K562 (cell line): ENCODE data around the gene SGMS1. TPM values are rescaled to one million over a fixed set of nuclear protein-coding genes. Genes with fewer than 3 reads are reported as not detected.

Source experiments
- ATAC-seq: fragments of 200-7000 bp; cut with Tn5 transposase; 3 replicates; pipeline ENCODE4 v1.9.1; 2020; ENCODE audit warnings: moderate library complexity
- BruUV-seq: library from RNA; stranded (reverse); fragments of 400-500 nt; replicated peaks from 2 replicates; lab custom pipeline; 2021; lab: Mats Ljungman, UMichigan
- CTCF ChIA-PET: fragments of 300-600 bp; formaldehyde crosslinking; extraction: SDS; loops from one replicate; lab custom pipeline; 2021; ENCODE audit warnings: low intra/inter-chr PET ratio; lab: Yijun Ruan, JAX
- POLR2A ChIA-PET: fragments of 300-600, 350-650 bp; sonication (Branson Sonifier 250); formaldehyde crosslinking; extraction: SDS; loops from one replicate; lab custom pipeline; 2021; ENCODE audit warnings: antibody characterized with exemption, inconsistent platforms; lab: Yijun Ruan, JAX
- DNase-seq, 4 experiments: peaks; one replicate each; pipeline versions ENCODE4 v3.0.0 to v3.0.0-alpha.2; 2011 to 2018; ENCODE audit warnings: low spot score in 3 of 4, mixed read lengths in 3 of 4; ENCODE audit errors: extremely low read depth in 1 of 4
- FAIRE-seq: peaks from 2 replicates; lab custom pipeline; 2011; peaks lifted over from hg19 to GRCh38; lab: Jason Lieb, UNC
- H2AFZ ChIP-seq: 2 replicates; pipeline ENCODE4 v1.6.0; 2011; ENCODE audit warnings: low read depth, low read length, control low read depth, inconsistent platforms
- H3K27ac ChIP-seq: fragments of 200-600 bp; 3 replicates; pipeline ENCODE4 v1.8.0; 2011; ENCODE audit warnings: low read depth, mild to moderate bottlenecking, control low read depth, inconsistent platforms, low read length, moderate library complexity, mixed read lengths; ENCODE audit errors: extremely low read depth
- H3K27me3 ChIP-seq, 2 experiments: fragments of 300-600 bp in 1 of 2; 2 replicates in 1 of 2; 3 replicates in 1 of 2; pipeline versions ENCODE4 v1.6.0 to v1.8.0; 2011; ENCODE audit warnings: inconsistent platforms in 2 of 2, low read length in 2 of 2, mild to moderate bottlenecking in 1 of 2, mixed read lengths in 1 of 2, moderate library complexity in 1 of 2; ENCODE audit not compliant: control insufficient read depth in 2 of 2, insufficient read depth in 2 of 2
- H3K36me3 ChIP-seq: fragments of 300-600 bp; 3 replicates; pipeline ENCODE4 v1.8.0; 2011; ENCODE audit warnings: mild to moderate bottlenecking, low read length, inconsistent platforms; ENCODE audit not compliant: control insufficient read depth, insufficient read depth
- H3K4me1 ChIP-seq, 2 experiments: fragments of 200-600 bp in 1 of 2; replicated peaks in 1 of 2; 2 replicates in 1 of 2; 3 replicates in 1 of 2; pipeline versions ENCODE4 v1.5.1 to v1.8.0; 2011; ENCODE audit warnings: inconsistent platforms in 2 of 2, low read length in 2 of 2, mild to moderate bottlenecking in 1 of 2, mixed read lengths in 1 of 2, moderate library complexity in 1 of 2; ENCODE audit not compliant: control insufficient read depth in 2 of 2, insufficient read depth in 2 of 2
- H3K4me2 ChIP-seq: 2 replicates; pipeline ENCODE4 v1.6.1; 2011; ENCODE audit warnings: low read length, control low read depth, inconsistent platforms, mixed read lengths; ENCODE audit not compliant: insufficient read depth
- H3K4me3 ChIP-seq: fragments of 200-600 bp; sonication (generic), shearing (Covaris generic); 2 replicates; pipeline ENCODE4 v1.5.1; 2016; ENCODE audit warnings: control low read depth, inconsistent platforms
- H3K79me2 ChIP-seq: fragments of 200-600 bp; 3 replicates; pipeline ENCODE4 v1.8.0; 2011; ENCODE audit warnings: low read length, inconsistent platforms; ENCODE audit not compliant: control insufficient read depth, insufficient read depth
- H3K9ac ChIP-seq, 2 experiments: 2 replicates each; pipeline versions ENCODE4 v1.6.0 to v1.6.1; 2011; ENCODE audit warnings: low read depth in 2 of 2, low read length in 2 of 2, control low read depth in 1 of 2, inconsistent platforms in 1 of 2, mild to moderate bottlenecking in 1 of 2, mixed read lengths in 1 of 2; ENCODE audit not compliant: insufficient read depth in 1 of 2
- H3K9me1 ChIP-seq: one replicate; pipeline ENCODE4 v1.6.0; 2011; ENCODE audit warnings: inconsistent platforms, mild to moderate bottlenecking, low read length, moderate library complexity; ENCODE audit not compliant: control insufficient read depth, insufficient read depth
- H3K9me3 ChIP-seq: replicated peaks from 2 replicates; pipeline ENCODE4 v1.5.1; 2011; ENCODE audit warnings: low read depth, low read length, inconsistent platforms; ENCODE audit not compliant: control insufficient read depth, insufficient read depth
- H4K20me1 ChIP-seq: replicated peaks from 2 replicates; pipeline ENCODE4 v1.6.1; 2011; ENCODE audit warnings: low read length, inconsistent platforms, mixed read lengths; ENCODE audit not compliant: control insufficient read depth, insufficient read depth
- BHLHE40 ChIP-seq: IDR thresholded peaks from 2 replicates; pipeline ENCODE4 v1.6.1; 2011; ENCODE audit warnings: low read length, improper control_type of control experiment
- CCAR2 ChIP-seq: fragments of 200-400 bp; formaldehyde crosslinking; IDR thresholded peaks from 2 replicates; pipeline ENCODE4 v1.6.1; 2017; ENCODE audit warnings: mild to moderate bottlenecking, low read depth, low read length
- FOXK1 ChIP-seq: sonication (generic); formaldehyde crosslinking; IDR thresholded peaks from 2 replicates; pipeline ENCODE4 v1.8.0; 2022; ENCODE audit warnings: missing genetic modification reagents, mild to moderate bottlenecking, borderline replicate concordance
- KLF10 ChIP-seq: fragments of 250-450 bp; sonication (Bioruptor Pico); IDR thresholded peaks from 2 replicates; pipeline ENCODE4 v1.6.1; 2021; ENCODE audit warnings: matching md5 sums
- MEIS2 ChIP-seq: fragments of 450-650 bp; IDR thresholded peaks from 2 replicates; pipeline ENCODE4 v1.6.1; 2014; ENCODE audit warnings: mild to moderate bottlenecking; ENCODE audit not compliant: partially characterized antibody
- XRCC4 ChIP-seq: IDR thresholded peaks from one replicate; pipeline ENCODE4 v1.6.1; 2011; ENCODE audit not compliant: insufficient read depth, insufficient read length; ENCODE audit errors: extremely low read depth
- ZC3H4 ChIP-seq: sonication (generic); formaldehyde crosslinking; IDR thresholded peaks from 2 replicates; pipeline ENCODE4 v1.9.0; 2021; ENCODE audit warnings: missing genetic modification reagents, borderline replicate concordance
- ZNF507 ChIP-seq: conservative IDR thresholded peaks from 2 replicates; pipeline ENCODE4 v1.6.1; 2017; ENCODE audit warnings: missing genetic modification characterization, missing compliant biosample characterization
- WGBS: fragments of 100-300 bp; shearing (Covaris generic); methylation state at CpG from one replicate; pipeline ENCODE4 v1.1.6; 2016; ENCODE audit warnings: low coverage, mixed read lengths; ENCODE audit not compliant: insufficient coverage; ENCODE audit errors: missing lambda C conversion rate; 5-methylcytosine and 5-hydroxymethylcytosine counted together
- in situ Hi-C: fragments of 300-500 bp; cut with MboI; formaldehyde crosslinking; loops from 4 replicates; pipeline ENCODE4 v1.15.0; 2018; ENCODE audit warnings: inconsistent platforms, mixed read lengths
- intact Hi-C: fragments of 100-400 bp; cut with micrococcal nuclease; formaldehyde crosslinking; loops from 2 replicates; pipeline ENCODE4 v1.14.2; 2022
- polyA plus RNA-seq, 8 experiments: library from polyadenylated mRNA; depleted of rRNA in 4 of 8; stranded (reverse) in 5 of 8; unstranded in 3 of 8; fragments of >200 nt; fragmentation: Nextera tagmentation in 2 of 8; fragmentation: Illumina TruSeq in 1 of 8; extraction: Ambion mirVana in 2 of 8; extraction: Trizol in 1 of 8; gene quantifications; 2 replicates each; pipeline versions ENCODE4 v1.2.1 to v1.2.3, GENCODE V29; 2011 to 2014; ENCODE audit warnings: inconsistent platforms in 1 of 8, missing spikeins in 1 of 8
- total RNA-seq, 7 experiments: library from RNA; depleted of rRNA in 6 of 7; stranded (reverse); fragments of >200 nt in 6 of 7; fragmentation: Illumina TruSeq in 2 of 7; extraction: Trizol in 2 of 7; gene quantifications; 2 replicates each; pipeline versions ENCODE4 v1.2.1 to v1.2.3, GENCODE V29; 2011 to 2021; ENCODE audit warnings: low replicate concordance in 1 of 7
- TF ChIP-seq, protein P1 (sequence below): fragments of 450-650 bp; formaldehyde crosslinking; IDR thresholded peaks from 2 replicates; pipeline ENCODE4 v1.4.0; 2022; ENCODE audit warnings: missing genetic modification characterization
- TF ChIP-seq, protein P2 (sequence below): sonication (generic); formaldehyde crosslinking; IDR thresholded peaks from 2 replicates; pipeline ENCODE4 v1.8.1; 2023; ENCODE audit warnings: mild to moderate bottlenecking, missing genetic modification reagents
- TF ChIP-seq, protein P3 (sequence below): fragments of 450-650 bp; IDR thresholded peaks from 2 replicates; pipeline ENCODE4 v1.6.1; 2017; ENCODE audit warnings: antibody characterized with exemption

SGMS1 gene
- total and polyA plus RNA-seq, 9 of the 15 experiments (the other 6 are each of a cell fraction or from before 2014, with no cell fraction given), result 22.6 to 232 (median 82.2) TPM

DNA sequence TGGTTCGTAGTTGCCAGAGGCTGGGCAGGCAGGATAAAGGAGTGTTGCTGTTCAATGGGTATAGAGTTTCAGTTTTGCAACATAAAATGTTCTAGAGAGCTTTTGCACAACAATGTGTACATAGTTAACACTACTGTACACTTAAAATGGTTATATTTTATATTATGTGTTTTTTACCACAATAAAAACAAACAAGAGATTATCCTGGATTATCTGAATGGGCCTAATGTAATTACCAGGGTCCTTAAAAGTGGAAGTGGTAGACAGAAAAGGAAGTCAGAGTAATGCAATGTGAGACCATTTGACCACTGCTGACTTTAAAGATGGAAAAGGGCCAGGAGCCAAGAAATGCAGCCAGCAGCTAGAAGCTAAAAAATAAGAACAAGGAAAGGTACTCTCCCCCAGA is 159.7 kb downstream of the SGMS1 start:
- no peak for FAIRE-seq
- Histone ChIP-seq H3K79me2 (peaks cover 8% of the 10 kb centered on the region; the same call in 1 of the 3 replicates), H3K9ac (no peak overlapping the region), H3K36me3 (peaks cover 12% of the 10 kb centered on the region; the same call in 2 of the 3 replicates), H3K4me3 (no peak overlapping the region), H4K20me1 (no peaks in the 10 kb centered on the region), H3K9me1 (no peaks in the 10 kb centered on the region), H3K4me2 (no peak overlapping the region), H3K27ac (no peak overlapping the region), H3K27me3 (no peaks in the 10 kb centered on the region), H3K9me3 (no peaks in the 10 kb centered on the region), H3K4me1 (no peaks in the 10 kb centered on the region; a peak in 2 of 5 replicates), H2AFZ (no peak overlapping the region)
- intact Hi-C loops, result no loop called here
- no peak for ATAC-seq
- BruUV-seq, result no TSS peak
- no peak for DNase-seq
- in situ Hi-C loops, result no loop called here
- CTCF ChIA-PET, result no interaction called here
- POLR2A ChIA-PET, result no interaction called here
- WGBS, result 93% methylated on average over 1 of the region's 1 CpG
- TF ChIP-seq, protein P1, sequence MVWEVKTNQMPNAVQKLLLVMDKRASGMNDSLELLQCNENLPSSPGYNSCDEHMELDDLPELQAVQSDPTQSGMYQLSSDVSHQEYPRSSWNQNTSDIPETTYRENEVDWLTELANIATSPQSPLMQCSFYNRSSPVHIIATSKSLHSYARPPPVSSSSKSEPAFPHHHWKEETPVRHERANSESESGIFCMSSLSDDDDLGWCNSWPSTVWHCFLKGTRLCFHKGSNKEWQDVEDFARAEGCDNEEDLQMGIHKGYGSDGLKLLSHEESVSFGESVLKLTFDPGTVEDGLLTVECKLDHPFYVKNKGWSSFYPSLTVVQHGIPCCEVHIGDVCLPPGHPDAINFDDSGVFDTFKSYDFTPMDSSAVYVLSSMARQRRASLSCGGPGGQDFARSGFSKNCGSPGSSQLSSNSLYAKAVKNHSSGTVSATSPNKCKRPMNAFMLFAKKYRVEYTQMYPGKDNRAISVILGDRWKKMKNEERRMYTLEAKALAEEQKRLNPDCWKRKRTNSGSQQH, result no peak
- TF ChIP-seq MEIS2 (no peak), FOXK1 (no peak), ZC3H4 (CRISPR knock-in tag) (no peak), CCAR2 (no peak), ZNF507 (tag) (no peak), BHLHE40 (no peak), KLF10 (CRISPR knock-in tag) (no peak), XRCC4 (no peak)
- TF ChIP-seq, protein P2, sequence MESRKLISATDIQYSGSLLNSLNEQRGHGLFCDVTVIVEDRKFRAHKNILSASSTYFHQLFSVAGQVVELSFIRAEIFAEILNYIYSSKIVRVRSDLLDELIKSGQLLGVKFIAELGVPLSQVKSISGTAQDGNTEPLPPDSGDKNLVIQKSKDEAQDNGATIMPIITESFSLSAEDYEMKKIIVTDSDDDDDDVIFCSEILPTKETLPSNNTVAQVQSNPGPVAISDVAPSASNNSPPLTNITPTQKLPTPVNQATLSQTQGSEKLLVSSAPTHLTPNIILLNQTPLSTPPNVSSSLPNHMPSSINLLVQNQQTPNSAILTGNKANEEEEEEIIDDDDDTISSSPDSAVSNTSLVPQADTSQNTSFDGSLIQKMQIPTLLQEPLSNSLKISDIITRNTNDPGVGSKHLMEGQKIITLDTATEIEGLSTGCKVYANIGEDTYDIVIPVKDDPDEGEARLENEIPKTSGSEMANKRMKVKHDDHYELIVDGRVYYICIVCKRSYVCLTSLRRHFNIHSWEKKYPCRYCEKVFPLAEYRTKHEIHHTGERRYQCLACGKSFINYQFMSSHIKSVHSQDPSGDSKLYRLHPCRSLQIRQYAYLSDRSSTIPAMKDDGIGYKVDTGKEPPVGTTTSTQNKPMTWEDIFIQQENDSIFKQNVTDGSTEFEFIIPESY, result no peak
- TF ChIP-seq, protein P3, sequence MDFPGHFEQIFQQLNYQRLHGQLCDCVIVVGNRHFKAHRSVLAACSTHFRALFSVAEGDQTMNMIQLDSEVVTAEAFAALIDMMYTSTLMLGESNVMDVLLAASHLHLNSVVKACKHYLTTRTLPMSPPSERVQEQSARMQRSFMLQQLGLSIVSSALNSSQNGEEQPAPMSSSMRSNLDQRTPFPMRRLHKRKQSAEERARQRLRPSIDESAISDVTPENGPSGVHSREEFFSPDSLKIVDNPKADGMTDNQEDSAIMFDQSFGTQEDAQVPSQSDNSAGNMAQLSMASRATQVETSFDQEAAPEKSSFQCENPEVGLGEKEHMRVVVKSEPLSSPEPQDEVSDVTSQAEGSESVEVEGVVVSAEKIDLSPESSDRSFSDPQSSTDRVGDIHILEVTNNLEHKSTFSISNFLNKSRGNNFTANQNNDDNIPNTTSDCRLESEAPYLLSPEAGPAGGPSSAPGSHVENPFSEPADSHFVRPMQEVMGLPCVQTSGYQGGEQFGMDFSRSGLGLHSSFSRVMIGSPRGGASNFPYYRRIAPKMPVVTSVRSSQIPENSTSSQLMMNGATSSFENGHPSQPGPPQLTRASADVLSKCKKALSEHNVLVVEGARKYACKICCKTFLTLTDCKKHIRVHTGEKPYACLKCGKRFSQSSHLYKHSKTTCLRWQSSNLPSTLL, result no peak
- TF ChIP-seq, all 486 proteins: peak for 0
